ENCODE measurements around the gene CEP68. TPM values are rescaled to one million over a fixed set of nuclear protein-coding genes. Genes with fewer than 3 reads are reported as not detected.
A peak's percentile ranks its signal among the peaks of the same experiment; 100 is the strongest.

Gene CEP68
- polyA plus RNA-seq, 1 of the 3 experiments (the other 2 are of a cell fraction): 6.2 TPM

DNA sequence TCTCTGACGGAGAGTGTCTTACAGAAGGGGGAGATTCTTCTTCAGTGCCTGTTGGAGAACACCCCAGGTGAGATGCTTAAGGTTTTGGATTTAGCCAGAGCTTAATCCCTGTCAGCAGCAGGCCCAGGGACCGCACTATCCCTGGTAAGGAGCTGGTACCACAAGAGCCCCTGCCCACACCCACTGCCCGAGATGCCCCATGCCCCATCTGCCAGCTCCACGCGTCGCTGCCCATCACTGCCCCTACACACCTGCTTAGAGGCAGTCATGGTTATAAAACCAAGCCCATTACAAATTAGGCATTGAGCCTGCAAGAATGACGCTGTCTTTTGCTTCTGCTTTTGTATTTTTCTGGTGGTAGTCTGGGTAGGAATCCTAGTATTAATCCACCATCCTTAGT, 21.7 kb downstream of the CEP68 start:
- no peaks in the 10 kb centered on the region for H3K9me3 ChIP-seq
- peaks cover 13% of the 10 kb centered on the region for H3F3A ChIP-seq (replicated peaks; ENCODE audit: insufficient read depth)
- TF ChIP-seq EP300 (IDR thresholded peaks at IDR 0.05; ENCODE audit: borderline replicate concordance in 1 of 2, low read depth in 1 of 2, low read length in 1 of 2) (no peak), FOSL2 (IDR thresholded peaks at IDR 0.05; ENCODE audit: borderline replicate concordance, low read depth) (no peak), PBX3 (IDR thresholded peaks at IDR 0.05) (no peak), FOXM1 (IDR thresholded peaks at IDR 0.05; ENCODE audit: low read depth) (no peak), USF1 (IDR thresholded peaks at IDR 0.05; ENCODE audit: borderline replicate concordance, low read depth) (no peak), YY1 (IDR thresholded peaks at IDR 0.05; ENCODE audit: low read depth) (no peak), RCOR1 (IDR thresholded peaks at IDR 0.05; ENCODE audit: low read length) (no peak), RAD21 (IDR thresholded peaks at IDR 0.05; ENCODE audit: low read length) (no peak), GABPA (IDR thresholded peaks at IDR 0.05; ENCODE audit: low read depth) (no peak), RXRA (IDR thresholded peaks at IDR 0.05; ENCODE audit: borderline replicate concordance, low read depth) (no peak), NFIC (IDR thresholded peaks at IDR 0.05; ENCODE audit: borderline replicate concordance) (no peak), EZH2phosphoT487 (IDR thresholded peaks at IDR 0.05; ENCODE audit: borderline replicate concordance, low read depth) (no peak), GATA2 (CRISPR knock-in tag; IDR thresholded peaks at IDR 0.05) (no peak), TEAD4 (IDR thresholded peaks at IDR 0.05; ENCODE audit: borderline replicate concordance, insufficient read depth) (no peak)
- TF ChIP-seq, protein P1, sequence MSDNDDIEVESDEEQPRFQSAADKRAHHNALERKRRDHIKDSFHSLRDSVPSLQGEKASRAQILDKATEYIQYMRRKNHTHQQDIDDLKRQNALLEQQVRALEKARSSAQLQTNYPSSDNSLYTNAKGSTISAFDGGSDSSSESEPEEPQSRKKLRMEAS (IDR thresholded peaks at IDR 0.05; ENCODE audit: low read depth): no peak
- ChIA-PET CTCF (no interaction called here), POLR2A (no interaction called here)
- no peak overlapping the region for H3K4me3 ChIP-seq (ENCODE audit: low read depth in 2 of 2, low read length in 1 of 2)
- 95% methylated on average over 7 of the region's 7 CpGs for WGBS (ENCODE audit: low lambda C conversion rate)
- no peak overlapping the region for H2AFZ ChIP-seq (ENCODE audit: low read depth)
- no peaks in the 10 kb centered on the region; the same call in 1 of the 2 replicates for H4K20me1 ChIP-seq (ENCODE audit: insufficient read depth)
- H3K27me3 ChIP-seq (ENCODE audit: insufficient read depth): no peaks in the 10 kb centered on the region
- peaks cover 18% of the 10 kb centered on the region; the same call in 1 of the 2 replicates for H3K79me2 ChIP-seq (ENCODE audit: insufficient read depth)
- H3K27ac ChIP-seq (ENCODE audit: low read depth in 2 of 2, low read length in 1 of 2): no peak overlapping the region
- no peaks in the 10 kb centered on the region; a peak in 1 of 4 replicates for H3K4me1 ChIP-seq (ENCODE audit: control insufficient read depth in 1 of 2, insufficient read depth in 2 of 2, low read depth in 1 of 2, low read length in 1 of 2)
- DNase-seq: no peak
- H3K36me3 ChIP-seq (replicated peaks in 1 of 2; ENCODE audit: control insufficient read depth in 1 of 2, insufficient read depth in 2 of 2, low read length in 1 of 2): peaks cover 72 to 77% of the 10 kb centered on the region in 2 experiments
- no peaks in the 10 kb centered on the region for H3K9me2 ChIP-seq
- no peak overlapping the region for H3K4me2 ChIP-seq
- H3K9ac ChIP-seq: no peak overlapping the region

DNA sequence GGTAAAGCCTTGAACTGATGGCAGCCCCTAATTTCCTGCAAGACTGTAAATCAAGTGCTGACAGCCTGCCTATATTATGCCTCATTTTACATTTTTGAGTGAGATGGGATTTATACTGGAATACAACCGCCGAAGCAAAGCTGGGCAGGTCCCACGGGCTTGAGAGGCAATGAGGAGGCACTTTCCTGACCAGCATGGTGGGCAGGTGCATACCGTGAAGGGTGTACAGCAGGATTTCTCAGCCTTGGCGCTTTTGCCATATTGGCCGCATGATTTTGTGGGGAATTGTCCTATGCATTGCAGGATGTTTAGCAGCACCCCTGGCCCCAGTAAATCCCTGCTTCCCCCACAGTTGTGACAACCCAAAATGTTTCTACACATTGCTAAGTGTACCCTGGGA, 22.8 kb downstream of the CEP68 start:
- H3K4me2 ChIP-seq: no peak overlapping the region
- H4K20me1 ChIP-seq (ENCODE audit: insufficient read depth): peaks cover 6% of the 10 kb centered on the region
- H3K36me3 ChIP-seq (replicated peaks in 1 of 2; ENCODE audit: control insufficient read depth in 1 of 2, insufficient read depth in 2 of 2, low read length in 1 of 2): peaks cover 72 to 79% of the 10 kb centered on the region in 2 experiments
- 96% methylated on average over 6 of the region's 6 CpGs for WGBS (ENCODE audit: low lambda C conversion rate)
- H3K9me2 ChIP-seq: no peaks in the 10 kb centered on the region
- peaks cover 30% of the 10 kb centered on the region; the same call in 1 of the 2 replicates for H3K79me2 ChIP-seq (ENCODE audit: insufficient read depth)
- ChIA-PET POLR2A (no interaction called here), CTCF (interaction anchor here (1.0 kb wide), 1 partner anchor 108 kb away, joined by 4 read pairs; no protein-coding TSS in a partner anchor)
- no peak overlapping the region for H3K9ac ChIP-seq
- no peak for DNase-seq
- H3K27ac ChIP-seq (ENCODE audit: low read depth in 2 of 2, low read length in 1 of 2): no peak overlapping the region
- TF ChIP-seq, protein P2, sequence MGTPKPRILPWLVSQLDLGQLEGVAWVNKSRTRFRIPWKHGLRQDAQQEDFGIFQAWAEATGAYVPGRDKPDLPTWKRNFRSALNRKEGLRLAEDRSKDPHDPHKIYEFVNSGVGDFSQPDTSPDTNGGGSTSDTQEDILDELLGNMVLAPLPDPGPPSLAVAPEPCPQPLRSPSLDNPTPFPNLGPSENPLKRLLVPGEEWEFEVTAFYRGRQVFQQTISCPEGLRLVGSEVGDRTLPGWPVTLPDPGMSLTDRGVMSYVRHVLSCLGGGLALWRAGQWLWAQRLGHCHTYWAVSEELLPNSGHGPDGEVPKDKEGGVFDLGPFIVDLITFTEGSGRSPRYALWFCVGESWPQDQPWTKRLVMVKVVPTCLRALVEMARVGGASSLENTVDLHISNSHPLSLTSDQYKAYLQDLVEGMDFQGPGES (IDR thresholded peaks at IDR 0.05; ENCODE audit: low read depth, low read length): no peak
- TF ChIP-seq POLR2AphosphoS5 (IDR thresholded peaks at IDR 0.05; ENCODE audit: low read depth, low read length): 0 out of 2 replicates have a peak, but pooled peaks have one; percentile 9
- H3K4me3 ChIP-seq (ENCODE audit: low read depth in 2 of 2, low read length in 1 of 2): no peak overlapping the region
- H3F3A ChIP-seq (replicated peaks; ENCODE audit: insufficient read depth): peaks cover 13% of the 10 kb centered on the region
- H3K27me3 ChIP-seq (ENCODE audit: insufficient read depth): no peaks in the 10 kb centered on the region
- H3K4me1 ChIP-seq (ENCODE audit: control insufficient read depth in 1 of 2, insufficient read depth in 2 of 2, low read depth in 1 of 2, low read length in 1 of 2): no peaks in the 10 kb centered on the region; a peak in 1 of 4 replicates
- no peak overlapping the region for H2AFZ ChIP-seq (ENCODE audit: low read depth)
- H3K9me3 ChIP-seq: no peaks in the 10 kb centered on the region
